T-cell (primary cell): ENCODE results near the gene XG. TPM values are rescaled to one million over a fixed set of nuclear protein-coding genes. Genes with fewer than 3 reads are reported as not detected.
A peak's percentile ranks its signal among the peaks of the same experiment; 100 is the strongest.
"Not testable (repeated sequence)": the region's sequence is repeated elsewhere in the genome, so short reads cannot be mapped to it uniquely, and the experiment has no call there.

Source experiments
- ATAC-seq, 4 experiments: fragments of 200-7000 bp in 3 of 4; fragments of 150-1000 bp in 1 of 4; cut with Tn5 transposase; replicated peaks in 1 of 4; 1 replicate in 3 of 4; 2 replicates in 1 of 4; pipeline ENCODE4 v1.10.0; 2021; ENCODE audit warnings: moderate library complexity in 3 of 4, mild to moderate bottlenecking in 2 of 4, moderate number of reproducible peaks in 1 of 4
- CTCF ChIA-PET, 2 donors: fragments of 300-600 bp; sonication (Branson Sonifier 250); formaldehyde crosslinking; loops; one replicate each; lab custom pipeline; 2022; ENCODE audit warnings: antibody characterized with exemption in 2 of 2; lab: Charles Lee
- POLR2A ChIA-PET, 2 donors: fragments of 300-600 bp; sonication (Branson Sonifier 250); formaldehyde crosslinking; loops; one replicate each; lab custom pipeline; 2022; ENCODE audit warnings: antibody characterized with exemption in 2 of 2; lab: Charles Lee
- DNase-seq, 35 experiments: peaks; one replicate each; pipeline versions ENCODE4 v3.0.0 to v3.0.0-alpha.2; 2013 to 2023
- H3K27ac ChIP-seq: one replicate; pipeline ENCODE4 v1.5.1; 2013; ENCODE audit warnings: low read length
- H3K27me3 ChIP-seq, 2 experiments: replicated peaks in 1 of 2; 1 replicate in 1 of 2; 2 replicates in 1 of 2; pipeline versions ENCODE4 v1.6.1 to v1.7.0; 2013; ENCODE audit warnings: low read length in 1 of 2, mixed read lengths in 1 of 2; ENCODE audit not compliant: control insufficient read depth in 2 of 2, insufficient read depth in 2 of 2; ENCODE audit errors: extremely low read depth in 1 of 2
- H3K36me3 ChIP-seq, 2 donors: 1 replicate in 1 of 2; 2 replicates in 1 of 2; pipeline versions ENCODE4 v1.6.1 to v1.7.0; 2013; ENCODE audit warnings: low read length in 1 of 2; ENCODE audit not compliant: control insufficient read depth in 2 of 2, insufficient read depth in 1 of 2; ENCODE audit errors: extremely low read depth in 1 of 2
- H3K4me1 ChIP-seq, 2 experiments: 1 replicate in 1 of 2; 2 replicates in 1 of 2; pipeline versions ENCODE4 v1.6.1 to v1.7.0; 2013; ENCODE audit warnings: low read length in 2 of 2, mixed read lengths in 1 of 2; ENCODE audit not compliant: insufficient read depth in 2 of 2, control insufficient read depth in 1 of 2; ENCODE audit errors: extremely low read depth in 1 of 2
- H3K4me3 ChIP-seq, 2 donors: 1 replicate in 1 of 2; 2 replicates in 1 of 2; pipeline versions ENCODE4 v1.5.1 to v1.7.0; 2013; ENCODE audit warnings: mild to moderate bottlenecking in 2 of 2, low read length in 1 of 2, moderate library complexity in 1 of 2; ENCODE audit not compliant: control insufficient read depth in 1 of 2; ENCODE audit errors: extremely low read depth in 1 of 2
- H3K9me3 ChIP-seq: 2 replicates; pipeline ENCODE4 v1.7.0; 2013
- H3K27ac Mint-ChIP-seq, 2 donors: one replicate each; pipeline ENCODE4 v1.8.0; 2020 to 2021; ENCODE audit warnings: mild to moderate bottlenecking in 2 of 2, mixed read lengths in 2 of 2
- H3K27me3 Mint-ChIP-seq, 2 donors: one replicate each; pipeline ENCODE4 v1.8.0; 2021 to 2022; ENCODE audit warnings: mixed read lengths in 2 of 2
- H3K36me3 Mint-ChIP-seq: one replicate; pipeline ENCODE4 v1.8.0; 2021; ENCODE audit warnings: mixed read lengths
- H3K4me1 Mint-ChIP-seq, 3 donors: one replicate each; pipeline ENCODE4 v1.8.0; 2020 to 2022; ENCODE audit warnings: mixed read lengths in 3 of 3, mild to moderate bottlenecking in 1 of 3
- H3K4me3 Mint-ChIP-seq, 3 donors: one replicate each; pipeline ENCODE4 v1.8.0; 2020 to 2022; ENCODE audit warnings: mild to moderate bottlenecking in 3 of 3, mixed read lengths in 3 of 3, moderate library complexity in 3 of 3
- H3K9me3 Mint-ChIP-seq, 3 donors: one replicate each; pipeline ENCODE4 v1.8.0; 2020 to 2022; ENCODE audit warnings: mixed read lengths in 3 of 3
- WGBS: methylation state at CpG from one replicate; pipeline ENCODE4 v1.1.5; 2013; ENCODE audit warnings: missing lambda C conversion rate; ENCODE audit not compliant: insufficient coverage; 5-methylcytosine and 5-hydroxymethylcytosine counted together
- total RNA-seq, 35 experiments: library from RNA in 6 of 35; stranded (reverse) in 6 of 35; fragments of 120-200 nt in 1 of 35; gene quantifications; one replicate each; pipeline versions ENCODE4 v1.2.1 to v1.2.4 and lab custom pipeline; 2013 to 2026

The XG gene
- total RNA-seq, 5 donors from 2014 or later (not counting 1 experiment from before 2014, with no cell fraction given), result 0.13 to 1.5 TPM; not detected in 3

- DNase-seq (no peak), ATAC-seq (no peak)
- no peak overlapping the region for H3K27ac ChIP-seq
- H3K4me3 Mint-ChIP-seq, result no peak overlapping the region
- no peak overlapping the region for H3K4me3 ChIP-seq
- ChIA-PET CTCF (no interaction called here), POLR2A (no interaction called here)
- no peak overlapping the region for H3K27ac Mint-ChIP-seq
- peaks cover 0 to 4% (median 0%) of the 10 kb centered on the region in 3 donors for H3K4me1 Mint-ChIP-seq
- 91% methylated on average over 4 of the region's 8 CpGs for WGBS
- no peaks in the 10 kb centered on the region for H3K27me3 ChIP-seq
- H3K4me1 ChIP-seq, result no peaks in the 10 kb centered on the region
- peaks cover 7% of the 10 kb centered on the region for H3K36me3 Mint-ChIP-seq
- H3K36me3 ChIP-seq, result no peaks in the 10 kb centered on the region
- no peaks in the 10 kb centered on the region for H3K9me3 Mint-ChIP-seq
- H3K27me3 Mint-ChIP-seq, result no peaks in the 10 kb centered on the region
- no peaks in the 10 kb centered on the region for H3K9me3 ChIP-seq
Measured at GRCh38 chrX:2748171-2748814, 3.5 kb upstream of the XG start.

- Mint-ChIP-seq H3K4me3 (no peak overlapping the region), H3K27ac (no peak overlapping the region), H3K27me3 (no peaks in the 10 kb centered on the region), H3K36me3 (peaks cover 1% of the 10 kb centered on the region), H3K4me1 (peaks cover 0 to 4% (median 0%) of the 10 kb centered on the region in 3 donors), H3K9me3 (no peaks in the 10 kb centered on the region)
- Histone ChIP-seq H3K36me3 (no peaks in the 10 kb centered on the region), H3K9me3 (no peaks in the 10 kb centered on the region), H3K4me3 (no peak overlapping the region), H3K27ac (no peak overlapping the region), H3K4me1 (no peaks in the 10 kb centered on the region), H3K27me3 (no peaks in the 10 kb centered on the region)
- DNase-seq (no peak), ATAC-seq (no peak)
- POLR2A ChIA-PET, result no interaction called here
- CTCF ChIA-PET, result no interaction called here
- WGBS, result no CpG with 5 or more reads among the region's 1 CpG
Measured at GRCh38 chrX:2748815-2749188, 3.0 kb upstream of the XG start.

DNA sequence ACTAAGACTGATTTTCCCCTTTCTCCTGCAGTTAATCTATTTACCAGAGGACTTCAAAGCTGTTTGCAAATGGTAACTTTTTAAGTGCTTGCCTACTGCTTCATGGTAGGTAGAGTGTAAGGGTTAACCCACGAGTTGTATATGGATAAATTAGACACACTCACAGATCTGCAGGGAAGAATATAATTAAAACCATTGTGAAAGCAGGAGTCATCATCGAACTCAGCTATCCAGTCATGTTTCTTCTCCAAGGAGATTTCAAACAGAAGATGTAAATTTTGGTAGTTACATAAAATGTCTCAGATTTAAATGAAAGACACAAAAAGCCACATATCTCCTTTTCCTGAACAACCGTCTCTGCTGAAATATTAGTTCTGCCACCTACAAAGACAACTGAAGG lies 549 bp upstream of the XG start:
- ChIA-PET CTCF (no interaction called here), POLR2A (no interaction called here)
- no peak overlapping the region for H3K4me3 Mint-ChIP-seq
- no CpG with 5 or more reads among the region's 3 CpGs for WGBS
- ATAC-seq (no peak), DNase-seq (no peak)
- H3K9me3 ChIP-seq, result no peaks in the 10 kb centered on the region
- no peaks in the 10 kb centered on the region for H3K27me3 Mint-ChIP-seq
- no peak overlapping the region for H3K4me3 ChIP-seq
- H3K4me1 Mint-ChIP-seq, result no peaks in the 10 kb centered on the region
- H3K4me1 ChIP-seq, result no peaks in the 10 kb centered on the region
- H3K9me3 Mint-ChIP-seq, result no peaks in the 10 kb centered on the region
- H3K36me3 ChIP-seq, result no peaks in the 10 kb centered on the region
- H3K36me3 Mint-ChIP-seq, result no peaks in the 10 kb centered on the region
- H3K27me3 ChIP-seq, result no peaks in the 10 kb centered on the region
- H3K27ac Mint-ChIP-seq, result no peak overlapping the region
- H3K27ac ChIP-seq, result no peak overlapping the region

GRCh38 chrX:2752441-2752840 lies 601 bp downstream of the XG start:
- H3K4me3 Mint-ChIP-seq, ATAC-seq, H3K27ac Mint-ChIP-seq, H3K36me3 Mint-ChIP-seq, H3K9me3 Mint-ChIP-seq, CTCF ChIA-PET, DNase-seq, H3K4me3 ChIP-seq, H3K36me3 ChIP-seq, H3K4me1 Mint-ChIP-seq, H3K9me3 ChIP-seq, H3K4me1 ChIP-seq, POLR2A ChIA-PET, H3K27me3 Mint-ChIP-seq, H3K27me3 ChIP-seq, H3K27ac ChIP-seq: not testable (repeated sequence)
- WGBS, result 90% methylated on average over 2 of the region's 7 CpGs

DNA sequence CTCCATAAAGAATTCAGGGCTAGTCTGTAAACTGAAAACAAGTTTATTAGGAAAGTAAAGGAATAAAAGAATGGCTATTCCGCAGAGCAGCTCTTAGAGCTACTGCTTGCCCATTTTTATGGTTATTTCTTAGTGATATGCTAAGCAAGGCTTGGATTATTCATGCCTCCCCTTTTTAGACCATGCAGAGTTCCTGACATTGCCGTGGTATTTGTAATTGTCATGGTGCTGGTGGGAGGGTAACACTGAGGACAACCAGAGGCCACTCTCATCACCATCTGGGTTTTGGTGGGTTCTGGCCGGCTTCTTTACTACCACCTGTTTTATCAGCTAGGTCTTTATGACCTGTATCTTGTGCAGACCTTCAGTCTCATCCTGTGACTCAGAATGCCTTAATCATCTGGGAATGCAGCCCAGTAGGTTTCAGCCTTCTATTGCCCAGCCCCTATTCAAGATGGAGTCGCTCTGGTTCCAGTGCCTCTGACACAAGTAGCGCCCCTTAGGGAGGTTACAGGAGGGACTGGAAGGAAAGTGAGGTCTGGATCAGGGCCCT lies 3.4 kb downstream of the XG start:
- H3K27me3 Mint-ChIP-seq, H3K27ac Mint-ChIP-seq, H3K27me3 ChIP-seq, ATAC-seq, H3K27ac ChIP-seq, DNase-seq, POLR2A ChIA-PET, H3K9me3 Mint-ChIP-seq, H3K36me3 ChIP-seq, CTCF ChIA-PET, H3K4me3 Mint-ChIP-seq, H3K4me1 ChIP-seq, H3K9me3 ChIP-seq, H3K4me3 ChIP-seq, H3K4me1 Mint-ChIP-seq, H3K36me3 Mint-ChIP-seq: not testable (repeated sequence)
- WGBS, result no CpG with 5 or more reads among the region's 5 CpGs

DNA sequence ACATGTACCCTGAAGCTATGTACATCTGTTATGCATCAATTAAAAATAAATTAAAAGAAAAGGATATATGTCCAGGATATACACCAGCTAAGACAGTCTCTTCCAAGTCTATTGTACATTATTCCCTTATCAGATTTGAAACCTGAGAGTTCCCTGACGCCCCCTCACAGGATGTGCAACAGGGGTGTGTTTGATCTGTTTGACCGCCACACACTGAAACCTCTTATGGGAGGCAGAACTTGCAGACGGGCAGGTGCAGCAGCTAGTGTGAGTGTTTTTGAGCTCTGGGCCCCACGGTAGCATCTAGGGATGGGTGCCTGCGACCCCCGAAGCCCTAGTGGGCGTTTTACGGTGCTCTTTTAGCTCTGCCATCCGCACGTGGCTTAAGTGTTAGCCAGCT lies 4.7 kb downstream of the XG start:
- CTCF ChIA-PET, result no interaction called here
- peaks cover 0 to 2% of the 10 kb centered on the region in 2 experiments for H3K4me1 ChIP-seq
- Mint-ChIP-seq H3K27ac (peak overlapping the region in 1 of 2 donors; percentile 7), H3K27me3 (peaks cover 0 to 9% of the 10 kb centered on the region in 2 donors), H3K4me1 (no peaks in the 10 kb centered on the region), H3K4me3 (no peak overlapping the region), H3K36me3 (no peaks in the 10 kb centered on the region), H3K9me3 (no peaks in the 10 kb centered on the region)
- peaks cover 0 to 9% of the 10 kb centered on the region in 2 experiments for H3K27me3 ChIP-seq
- POLR2A ChIA-PET, result no interaction called here
- DNase-seq, result no peak
- no peak overlapping the region for H3K27ac ChIP-seq
- no peak for ATAC-seq
- 42% methylated on average over 9 of the region's 10 CpGs for WGBS
- no peak overlapping the region for H3K4me3 ChIP-seq
- H3K9me3 ChIP-seq, result no peaks in the 10 kb centered on the region
- no peaks in the 10 kb centered on the region for H3K36me3 ChIP-seq
